PC-9 (cell line): ENCODE measurements around the gene CNGA3.

Experiments
- EZH2 ChIP-seq: fragments of 200-600 bp; sonication (generic); IDR thresholded peaks from 2 replicates; pipeline ENCODE4 v1.8.0; 2017; ENCODE audit warnings: antibody characterized with exemption, low read depth
- TF ChIP-seq, protein P1 (sequence below): fragments of 200-600 bp; sonication (generic); conservative IDR thresholded peaks from 2 replicates; pipeline ENCODE4 v1.6.1; 2017; ENCODE audit warnings: mixed run types, antibody characterized with exemption, mild to moderate bottlenecking, moderate library complexity

DNA sequence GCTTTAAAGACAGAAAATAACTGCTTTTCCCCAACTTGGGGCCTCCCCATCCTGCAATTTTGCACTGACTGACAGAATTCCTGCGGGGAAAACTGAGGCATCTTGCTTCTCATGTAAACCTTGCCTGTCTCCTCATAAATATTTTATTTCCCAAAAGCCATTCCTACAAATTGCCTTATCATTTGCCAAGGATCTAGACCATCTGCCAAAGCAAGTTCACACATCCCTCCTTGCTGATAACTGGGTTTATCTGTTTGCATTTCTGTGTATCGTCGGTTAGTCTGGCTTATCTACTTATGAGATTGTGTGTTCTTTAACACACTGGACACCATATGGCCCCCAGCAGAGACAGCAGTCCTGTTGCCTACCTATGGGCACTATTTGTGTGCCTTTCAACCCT lies 3.0 kb upstream of the CNGA3 start:
- TF ChIP-seq, protein P1, sequence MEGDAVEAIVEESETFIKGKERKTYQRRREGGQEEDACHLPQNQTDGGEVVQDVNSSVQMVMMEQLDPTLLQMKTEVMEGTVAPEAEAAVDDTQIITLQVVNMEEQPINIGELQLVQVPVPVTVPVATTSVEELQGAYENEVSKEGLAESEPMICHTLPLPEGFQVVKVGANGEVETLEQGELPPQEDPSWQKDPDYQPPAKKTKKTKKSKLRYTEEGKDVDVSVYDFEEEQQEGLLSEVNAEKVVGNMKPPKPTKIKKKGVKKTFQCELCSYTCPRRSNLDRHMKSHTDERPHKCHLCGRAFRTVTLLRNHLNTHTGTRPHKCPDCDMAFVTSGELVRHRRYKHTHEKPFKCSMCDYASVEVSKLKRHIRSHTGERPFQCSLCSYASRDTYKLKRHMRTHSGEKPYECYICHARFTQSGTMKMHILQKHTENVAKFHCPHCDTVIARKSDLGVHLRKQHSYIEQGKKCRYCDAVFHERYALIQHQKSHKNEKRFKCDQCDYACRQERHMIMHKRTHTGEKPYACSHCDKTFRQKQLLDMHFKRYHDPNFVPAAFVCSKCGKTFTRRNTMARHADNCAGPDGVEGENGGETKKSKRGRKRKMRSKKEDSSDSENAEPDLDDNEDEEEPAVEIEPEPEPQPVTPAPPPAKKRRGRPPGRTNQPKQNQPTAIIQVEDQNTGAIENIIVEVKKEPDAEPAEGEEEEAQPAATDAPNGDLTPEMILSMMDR, result no peak
- TF ChIP-seq EZH2, result no peak
